ENCODE measurements around the gene ENTPD6. TPM values are rescaled to one million over a fixed set of nuclear protein-coding genes. Genes with fewer than 3 reads are reported as not detected.

Gene ENTPD6
- total and polyA plus RNA-seq, 2 of the 4 experiments (the other 2 are of a cell fraction) = 61.1 to 98.6 TPM

DNA sequence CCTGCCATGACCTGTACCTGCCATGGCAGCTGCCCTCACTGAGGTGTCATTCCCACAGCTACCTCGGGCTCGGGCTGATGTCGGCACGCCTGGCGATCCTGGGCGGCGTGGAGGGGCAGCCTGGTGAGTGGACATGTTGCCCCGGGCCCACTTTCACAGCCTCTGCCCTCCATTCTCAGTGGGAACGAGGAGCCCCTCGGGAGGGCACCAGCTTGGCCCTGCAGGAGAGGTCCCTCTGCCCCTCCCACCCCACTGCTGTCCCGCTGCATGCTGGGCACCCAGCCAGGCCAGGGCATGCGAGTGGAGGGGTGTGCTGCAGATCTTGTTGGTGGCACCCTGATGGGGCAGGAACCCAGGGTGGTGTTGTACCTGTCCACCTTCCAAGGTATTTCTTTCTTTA, 23.0 kb downstream of the ENTPD6 start:
- no peak overlapping the region for H3K4ac ChIP-seq (ENCODE audit: low read depth, low read length)
- H3K9ac ChIP-seq (ENCODE audit: low read depth, low read length) = no peak overlapping the region
- H3K23ac ChIP-seq (ENCODE audit: low read depth, low read length) = no peak overlapping the region
- H2BK15ac ChIP-seq (ENCODE audit: low read depth, low read length) = no peak overlapping the region
- no peak overlapping the region for H4K5ac ChIP-seq (ENCODE audit: low read depth, low read length)
- BruUV-seq (replicated peaks) = no TSS peak
- H3K9me3 ChIP-seq (ENCODE audit: control insufficient read depth, insufficient read depth, low read length) = no peaks in the 10 kb centered on the region
- H2BK120ac ChIP-seq (ENCODE audit: low read depth, low read length) = no peak overlapping the region
- CTCF ChIA-PET = no interaction called here
- peaks cover 25% of the 10 kb centered on the region for H3K36me3 ChIP-seq (ENCODE audit: control insufficient read depth, insufficient read depth, low read length)
- WGBS, 2 experiments (ENCODE audit: extremely low coverage in 2 of 2, insufficient read length in 1 of 2) = 95% methylated on average over 7 of the region's 12 CpGs; no CpG with 5 or more reads in 1 of the 2 experiments
- H2BK20ac ChIP-seq (ENCODE audit: low read depth, low read length) = no peak overlapping the region
- intact Hi-C loops (cut with micrococcal nuclease) = no loop called here
- no peak overlapping the region for H4K91ac ChIP-seq (ENCODE audit: insufficient read depth, low read depth, low read length)
- H3K4me3 ChIP-seq (ENCODE audit: insufficient read depth, low read depth, low read length) = no peak overlapping the region
- H3K56ac ChIP-seq (ENCODE audit: extremely low read depth, insufficient read depth, low read length) = no peak overlapping the region
- H3K14ac ChIP-seq (replicated peaks; ENCODE audit: low read depth, low read length) = no peak overlapping the region
- DNase-seq (no peak), ATAC-seq (ENCODE audit: low read depth) (no peak)
- POLR2A ChIA-PET (ENCODE audit: unreplicated experiment) = no interaction called here
- H3K27ac ChIP-seq (ENCODE audit: insufficient read depth, low read length) = no peak overlapping the region
- H3K4me2 ChIP-seq (ENCODE audit: low read depth, low read length) = no peak overlapping the region
- no peaks in the 10 kb centered on the region for H3K27me3 ChIP-seq (ENCODE audit: control insufficient read depth, insufficient read depth, low read length)
- H3K9me1 ChIP-seq (ENCODE audit: insufficient read depth, low read length) = no peaks in the 10 kb centered on the region; the same call in 1 of the 2 replicates
- H4K8ac ChIP-seq (ENCODE audit: low read depth in 2 of 2, low read length in 2 of 2) = no peak overlapping the region
- in situ Hi-C loops (cut with MboI; ENCODE audit: low sequenced_read_pairs) = loop anchor here (10.0 kb wide), 2 partner anchors 46 to 166 kb away; no protein-coding TSS in a partner anchor
- H2AK5ac ChIP-seq (ENCODE audit: low read depth, low read length) = no peak overlapping the region
- H2AFZ ChIP-seq (replicated peaks; ENCODE audit: low read length, poor library complexity) = no peak overlapping the region
- H2AK9ac ChIP-seq (replicated peaks; ENCODE audit: low read depth, low read length, poor library complexity) = no peak overlapping the region
- no peaks in the 10 kb centered on the region for H4K20me1 ChIP-seq (ENCODE audit: insufficient read depth, low read length)
- no peak for TF ChIP-seq POLR2A (IDR thresholded peaks at IDR 0.05; ENCODE audit: low read depth, low read length)
- TF ChIP-seq USF2 (IDR thresholded peaks at IDR 0.05; ENCODE audit: low read depth, low read length) = no peak
- H3K4me1 ChIP-seq (ENCODE audit: control insufficient read depth, insufficient read depth, low read length) = peaks cover 3% of the 10 kb centered on the region; the same call in 1 of the 2 replicates
- no peaks in the 10 kb centered on the region for H3K79me1 ChIP-seq (ENCODE audit: low read depth in 1 of 2, low read length in 2 of 2)
- dilution Hi-C loops (cut with HindIII; ENCODE audit: low sequenced_read_pairs, unreplicated experiment) = no loop called here
- H2BK5ac ChIP-seq (ENCODE audit: low read depth, low read length, poor library complexity, severe bottlenecking) = no peak overlapping the region
- H3K18ac ChIP-seq (ENCODE audit: low read depth, low read length) = no peak overlapping the region

All from IMR-90 (cell line).